ENCODE measurements around the gene CACNB4. TPM values are rescaled to one million over a fixed set of nuclear protein-coding genes. Genes with fewer than 3 reads are reported as not detected.

CACNB4 gene
- total and polyA plus RNA-seq, 12 donors = 0.09 to 0.95 (median 0.38) TPM

DNA sequence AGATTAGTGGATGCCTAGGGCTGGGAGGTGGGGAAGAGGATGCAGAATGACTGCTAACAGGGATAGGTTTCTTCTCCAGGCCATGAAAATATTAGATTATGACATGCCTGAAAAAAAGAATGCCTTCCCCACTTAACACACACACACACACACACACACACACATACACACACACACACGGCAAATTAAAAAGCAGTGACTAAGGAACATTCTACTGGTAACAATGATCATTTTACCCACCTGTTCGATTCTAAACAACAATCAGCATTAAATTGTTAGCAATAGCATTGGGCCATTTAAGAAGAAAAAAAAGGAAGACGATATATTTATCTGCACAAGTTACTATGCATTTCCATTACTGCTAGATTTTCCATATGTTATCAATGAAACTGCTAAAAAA is 10.8 kb downstream of the CACNB4 start:
- H3K9me3 ChIP-seq = no peaks in the 10 kb centered on the region
- DNase-seq = no peak
- H3K27ac ChIP-seq = no peak overlapping the region
- ATAC-seq = no peak
- intact Hi-C loops (cut with DNase I) = no loop called here
- H3K36me3 ChIP-seq = no peaks in the 10 kb centered on the region
- no peak for TF ChIP-seq CTCF (IDR thresholded peaks at IDR 0.05)
- no peaks in the 10 kb centered on the region for H3K27me3 ChIP-seq
- WGBS, 2 donors = 80 to 86% methylated on average over 3 of the region's 3 CpGs
- peaks cover 0 to 13% (median 0%) of the 10 kb centered on the region in 9 donors for H3K4me1 ChIP-seq
- H3K4me3 ChIP-seq = no peak overlapping the region

DNA sequence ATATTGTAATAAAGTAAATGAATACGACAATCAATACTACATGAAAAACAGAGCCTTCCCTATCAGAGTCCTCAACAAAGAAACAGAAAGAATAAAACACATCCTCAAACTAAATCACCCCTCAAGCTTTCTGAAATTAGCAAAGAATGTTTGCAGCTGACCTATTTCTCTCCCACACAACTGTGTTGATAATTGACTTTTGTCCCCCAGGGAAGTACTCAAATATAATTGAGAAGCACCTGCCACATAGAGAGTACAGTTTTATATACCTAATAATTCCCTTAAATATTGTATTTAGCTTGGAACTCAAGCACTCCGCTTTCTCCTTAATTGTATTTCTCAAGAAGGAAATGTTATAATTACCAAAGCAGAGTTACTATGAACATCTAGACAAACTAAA is 12.6 kb downstream of the CACNB4 start:
- intact Hi-C loops (cut with DNase I) = no loop called here

DNA sequence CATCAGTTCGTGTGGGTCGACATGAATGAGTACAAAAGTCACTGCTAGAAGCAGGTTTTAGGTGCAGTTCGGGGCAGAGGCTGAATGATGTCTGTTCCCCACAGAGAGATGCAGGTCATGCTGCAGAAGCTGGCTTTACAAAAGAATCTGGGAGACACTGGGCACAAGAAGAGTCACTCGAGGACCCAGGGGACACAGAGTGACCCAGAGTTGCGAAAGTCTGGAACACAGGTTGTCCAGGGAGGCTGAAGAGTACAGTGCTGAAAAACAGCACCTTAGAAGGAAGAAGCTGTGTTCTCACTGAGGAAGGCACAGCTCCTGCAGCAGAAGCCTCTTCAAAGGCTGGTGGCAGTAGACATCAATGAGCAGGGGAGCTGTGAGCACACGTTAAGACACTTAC is 14.8 kb downstream of the CACNB4 start:
- H3K4me1 ChIP-seq = peaks cover 0 to 3% (median 0%) of the 10 kb centered on the region in 9 donors
- ATAC-seq (no peak), DNase-seq (no peak)
- no peak overlapping the region for H3K4me3 ChIP-seq
- intact Hi-C loops (cut with DNase I) = no loop called here
- no peaks in the 10 kb centered on the region for H3K9me3 ChIP-seq
- 90 to 93% methylated on average over 6 of the region's 6 CpGs for WGBS, 2 donors
- H3K36me3 ChIP-seq = no peaks in the 10 kb centered on the region
- H3K27ac ChIP-seq = no peak overlapping the region
- no peaks in the 10 kb centered on the region for H3K27me3 ChIP-seq
- no peak for TF ChIP-seq CTCF (IDR thresholded peaks at IDR 0.05)

More for the DNA sequence above, 12.6 kb downstream of the CACNB4 start:
- H3K4me1 ChIP-seq = peaks cover 0 to 13% (median 0%) of the 10 kb centered on the region in 9 donors
- DNase-seq = no peak
- H3K36me3 ChIP-seq = no peaks in the 10 kb centered on the region
- H3K27me3 ChIP-seq = no peaks in the 10 kb centered on the region
- ATAC-seq = no peak
- TF ChIP-seq CTCF (IDR thresholded peaks at IDR 0.05) = no peak
- no peaks in the 10 kb centered on the region for H3K9me3 ChIP-seq
- H3K4me3 ChIP-seq = no peak overlapping the region
- WGBS, 2 donors = 97% methylated on average over 2 of the region's 2 CpGs
- H3K27ac ChIP-seq = no peak overlapping the region

- H3K4me1 ChIP-seq = no peaks in the 10 kb centered on the region
- no peak for DNase-seq
- H3K9me3 ChIP-seq = no peaks in the 10 kb centered on the region
- no peaks in the 10 kb centered on the region for H3K27me3 ChIP-seq
- H3K4me3 ChIP-seq = no peak overlapping the region
- TF ChIP-seq CTCF (IDR thresholded peaks at IDR 0.05) = no peak
- ATAC-seq = no peak
- intact Hi-C loops (cut with DNase I) = no loop called here
- 85% methylated on average over 6 of the region's 6 CpGs for WGBS, 2 donors
- no peaks in the 10 kb centered on the region for H3K36me3 ChIP-seq
- no peak overlapping the region for H3K27ac ChIP-seq
Measured at GRCh38 chr2:152083202-152083875, 15.5 kb downstream of the CACNB4 start.

Data from heart right ventricle (tissue), 16 donors.